Osteocyte (in vitro differentiated cells): ENCODE results near the gene MBTPS2. TPM values are rescaled to one million over a fixed set of nuclear protein-coding genes. Genes with fewer than 3 reads are reported as not detected.

ENCODE experiments used
- DNase-seq: peaks from one replicate; pipeline ENCODE4 v3.0.0; 2021; ENCODE audit warnings: mixed read lengths; ENCODE audit not compliant: unreplicated experiment; ENCODE audit errors: extremely low spot score
- H3K27ac Mint-ChIP-seq: one replicate; pipeline ENCODE4 v1.8.0; 2021; ENCODE audit warnings: mild to moderate bottlenecking, mixed read lengths; ENCODE audit not compliant: unreplicated experiment
- H3K27me3 Mint-ChIP-seq: one replicate; pipeline ENCODE4 v1.8.0; 2021; ENCODE audit warnings: mixed read lengths; ENCODE audit not compliant: unreplicated experiment
- H3K36me3 Mint-ChIP-seq: one replicate; pipeline ENCODE4 v1.8.0; 2021; ENCODE audit warnings: mixed read lengths; ENCODE audit not compliant: unreplicated experiment
- H3K4me1 Mint-ChIP-seq: one replicate; pipeline ENCODE4 v1.8.0; 2021; ENCODE audit warnings: mixed read lengths; ENCODE audit not compliant: unreplicated experiment
- H3K4me3 Mint-ChIP-seq: one replicate; pipeline ENCODE4 v1.8.0; 2021; ENCODE audit warnings: mild to moderate bottlenecking, moderate library complexity, mixed read lengths; ENCODE audit not compliant: unreplicated experiment
- H3K9me3 Mint-ChIP-seq: one replicate; pipeline ENCODE4 v1.8.0; 2021; ENCODE audit warnings: mixed read lengths; ENCODE audit not compliant: unreplicated experiment
- CTCF ChIP-seq: fragments of 200-600 bp; sonication (generic); IDR thresholded peaks from 2 replicates; pipeline ENCODE4 v1.5.0; 2021; ENCODE audit warnings: antibody characterized with exemption, mild to moderate bottlenecking, moderate library complexity
- total RNA-seq: library from RNA; stranded (reverse); gene quantifications from 2 replicates; pipeline ENCODE4 v1.2.1, GENCODE V29; 2021

Gene MBTPS2
- total RNA-seq, 1 donor from 2014 or later = 23.7 TPM

GRCh38 chrX:21802839-21803238 is 36.6 kb upstream of the MBTPS2 start:
- no peaks in the 10 kb centered on the region for H3K36me3 Mint-ChIP-seq
- DNase-seq = no peak
- peaks cover 10% of the 10 kb centered on the region for H3K27me3 Mint-ChIP-seq
- no peak overlapping the region for H3K27ac Mint-ChIP-seq
- H3K4me1 Mint-ChIP-seq = peaks cover 26% of the 10 kb centered on the region
- no peaks in the 10 kb centered on the region for H3K9me3 Mint-ChIP-seq
- TF ChIP-seq CTCF = no peak
- H3K4me3 Mint-ChIP-seq = no peak overlapping the region

GRCh38 chrX:21806691-21807090 is 32.7 kb upstream of the MBTPS2 start:
- no peak for TF ChIP-seq CTCF
- H3K27me3 Mint-ChIP-seq = peaks cover 26% of the 10 kb centered on the region
- H3K27ac Mint-ChIP-seq = no peak overlapping the region
- no peaks in the 10 kb centered on the region for H3K4me1 Mint-ChIP-seq
- no peaks in the 10 kb centered on the region for H3K36me3 Mint-ChIP-seq
- no peaks in the 10 kb centered on the region for H3K9me3 Mint-ChIP-seq
- DNase-seq = no peak
- H3K4me3 Mint-ChIP-seq = no peak overlapping the region

GRCh38 chrX:21811832-21812231 is 27.6 kb upstream of the MBTPS2 start:
- no peak overlapping the region for H3K4me3 Mint-ChIP-seq
- no peaks in the 10 kb centered on the region for H3K36me3 Mint-ChIP-seq
- TF ChIP-seq CTCF = no peak
- peaks cover 30% of the 10 kb centered on the region for H3K27me3 Mint-ChIP-seq
- no peak for DNase-seq
- no peaks in the 10 kb centered on the region for H3K4me1 Mint-ChIP-seq
- no peak overlapping the region for H3K27ac Mint-ChIP-seq
- H3K9me3 Mint-ChIP-seq = no peaks in the 10 kb centered on the region

- H3K36me3 Mint-ChIP-seq = no peaks in the 10 kb centered on the region
- H3K4me1 Mint-ChIP-seq = no peaks in the 10 kb centered on the region
- H3K27me3 Mint-ChIP-seq = peaks cover 23% of the 10 kb centered on the region
- no peak for DNase-seq
- no peak overlapping the region for H3K4me3 Mint-ChIP-seq
- no peaks in the 10 kb centered on the region for H3K9me3 Mint-ChIP-seq
- H3K27ac Mint-ChIP-seq = no peak overlapping the region
- TF ChIP-seq CTCF = no peak
These were observed 26.8 kb upstream of the MBTPS2 start for GRCh38 chrX:21812628-21813027.

GRCh38 chrX:21813612-21814368 is 25.6 kb upstream of the MBTPS2 start:
- TF ChIP-seq CTCF = no peak
- H3K4me3 Mint-ChIP-seq = no peak overlapping the region
- no peaks in the 10 kb centered on the region for H3K9me3 Mint-ChIP-seq
- no peak overlapping the region for H3K27ac Mint-ChIP-seq
- DNase-seq = no peak
- H3K36me3 Mint-ChIP-seq = no peaks in the 10 kb centered on the region
- H3K27me3 Mint-ChIP-seq = peaks cover 20% of the 10 kb centered on the region
- no peaks in the 10 kb centered on the region for H3K4me1 Mint-ChIP-seq
